M059J (cell line): Measurements from ENCODE around the gene RILP. TPM values are rescaled to one million over a fixed set of nuclear protein-coding genes. Genes with fewer than 3 reads are reported as not detected.

Experiments
- DNase-seq: peaks from one replicate; pipeline ENCODE4 v3.0.0-alpha.2; 2012; ENCODE audit warnings: low read depth
- total RNA-seq: library from RNA; depleted of rRNA; stranded (reverse); fragments of >200 nt; shearing (Covaris generic); gene quantifications from 2 replicates; pipeline ENCODE4 v1.2.3, GENCODE V29; 2014

The RILP gene
- total RNA-seq, 1 experiment from 2014 or later: 3.1 TPM

- DNase-seq: no peak
Observed at GRCh38 chr17:1648173-1648962, 1.3 kb downstream of the RILP start.

GRCh38 chr17:1647802-1648171 lies 1.9 kb downstream of the RILP start:
- DNase-seq: no peak

GRCh38 chr17:1646199-1646875 lies 3.3 kb downstream of the RILP start:
- no peak for DNase-seq

- DNase-seq: no peak
Observed at GRCh38 chr17:1645207-1646171, 4.2 kb downstream of the RILP start, which contains the start of gene SCARF1. TSS of gene SCARF1 (minus strand) at chr17:1645732. CDS start at chr17:1645697, 35 bp downstream.

- peak; percentile 80 for DNase-seq
Observed at GRCh38 chr17:1644493-1645206, 5.0 kb downstream of the RILP start.

GRCh38 chr17:1643999-1644492 lies 5.6 kb downstream of the RILP start:
- DNase-seq: no peak

- DNase-seq: no peak
Observed at GRCh38 chr17:1643293-1643998, 6.2 kb downstream of the RILP start.

- no peak for DNase-seq
Observed at GRCh38 chr17:1641065-1641403, 8.6 kb downstream of the RILP start.

GRCh38 chr17:1640329-1641064 lies 9.2 kb downstream of the RILP start:
- DNase-seq: no peak

- DNase-seq: peak; percentile 46
Observed at GRCh38 chr17:1639549-1640180, 10.0 kb downstream of the RILP start.

- DNase-seq: no peak
Observed at GRCh38 chr17:1638624-1639300, 10.9 kb downstream of the RILP start.

GRCh38 chr17:1638171-1638590 lies 11.5 kb downstream of the RILP start:
- DNase-seq: no peak

- DNase-seq: no peak
Observed at GRCh38 chr17:1636732-1637285, 12.9 kb downstream of the RILP start.

- no peak for DNase-seq
Observed at GRCh38 chr17:1635675-1636465, 13.8 kb downstream of the RILP start.

GRCh38 chr17:1634841-1635650 lies 14.6 kb downstream of the RILP start:
- no peak for DNase-seq

GRCh38 chr17:1630662-1631061 lies 19.0 kb downstream of the RILP start:
- no peak for DNase-seq
